Measurements from ENCODE around the gene SSX2. TPM values are rescaled to one million over a fixed set of nuclear protein-coding genes. Genes with fewer than 3 reads are reported as not detected.
"Not testable (repeated sequence)": the region's sequence is repeated elsewhere in the genome, so short reads cannot be mapped to it uniquely, and the experiment has no call there.

The SSX2 gene, protein sequence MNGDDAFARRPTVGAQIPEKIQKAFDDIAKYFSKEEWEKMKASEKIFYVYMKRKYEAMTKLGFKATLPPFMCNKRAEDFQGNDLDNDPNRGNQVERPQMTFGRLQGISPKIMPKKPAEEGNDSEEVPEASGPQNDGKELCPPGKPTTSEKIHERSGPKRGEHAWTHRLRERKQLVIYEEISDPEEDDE
- total RNA-seq (not detected), polyA plus RNA-seq (not detected)
- long read RNA-seq, donor 1, result 0 reads
- long read RNA-seq, donor 2, result 0 reads
- long read RNA-seq, donor 3, result 0 reads
- long read RNA-seq, donor 4, result 0 reads
- long read RNA-seq, donor 5, result 0 reads
- long read RNA-seq, donor 6, result 0 reads
- long read RNA-seq, donor 7, result 0 reads
- long read RNA-seq, donor 8, result 0 reads
- long read RNA-seq, donor 9, result 0 reads
- long read RNA-seq, donor 10, result 0 reads

- DNase-seq; intact Hi-C loops (cut with DNase I; ENCODE audit: low total_unique reads); H3K4me1 ChIP-seq; H3K27ac ChIP-seq; H3K27me3 ChIP-seq; H3K36me3 ChIP-seq; H3K4me3 ChIP-seq; H3K9me3 ChIP-seq: not testable (repeated sequence)
- WGBS, 5 donors, result no CpG with 5 or more reads among the region's 13 CpGs
These were observed at the start of gene SSX2 for GRCh38 chrX:52707078-52707477. SSX2 (minus strand) TSS chrX:52707178; CDS start chrX:52705749, 1,429 bp downstream.

GRCh38 chrX:52750952-52751351, 44.0 kb upstream of the SSX2 start, which contains the start of gene SSX2B:
SSX2B (plus strand) TSS chrX:52751252; CDS start chrX:52752681, 1,429 bp downstream.
- H3K36me3 ChIP-seq; intact Hi-C loops (cut with DNase I; ENCODE audit: low total_unique reads); H3K27me3 ChIP-seq; H3K4me1 ChIP-seq; H3K27ac ChIP-seq; H3K4me3 ChIP-seq; DNase-seq; H3K9me3 ChIP-seq: not testable (repeated sequence)
- WGBS, 5 donors, result no CpG with 5 or more reads among the region's 13 CpGs

- H3K36me3 ChIP-seq; H3K27ac ChIP-seq; H3K4me1 ChIP-seq; H3K27me3 ChIP-seq; H3K9me3 ChIP-seq; H3K4me3 ChIP-seq; intact Hi-C loops (cut with DNase I; ENCODE audit: low total_unique reads); DNase-seq: not testable (repeated sequence)
- 100% methylated on average over 1 of the region's 4 CpGs; no CpG with 5 or more reads in 3 of the 5 donors for WGBS, 5 donors
These were observed 14.9 kb downstream of the SSX2 start for GRCh38 chrX:52692034-52692433.

GRCh38 chrX:52662218-52662617, 44.8 kb downstream of the SSX2 start:
- H3K27ac ChIP-seq; H3K9me3 ChIP-seq; H3K4me3 ChIP-seq; intact Hi-C loops (cut with DNase I; ENCODE audit: low total_unique reads); H3K27me3 ChIP-seq; DNase-seq; H3K36me3 ChIP-seq; H3K4me1 ChIP-seq: not testable (repeated sequence)
- 84 to 100% (median 93%) methylated on average over 1 to 2 of the region's 2 CpGs for WGBS, 5 donors

GRCh38 chrX:52655475-52655874, 51.5 kb downstream of the SSX2 start:
- DNase-seq; H3K4me3 ChIP-seq; H3K27me3 ChIP-seq; intact Hi-C loops (cut with DNase I; ENCODE audit: low total_unique reads); H3K36me3 ChIP-seq; H3K9me3 ChIP-seq; H3K27ac ChIP-seq; H3K4me1 ChIP-seq: not testable (repeated sequence)
- 84 to 95% (median 93%) methylated on average over 7 to 8 of the region's 8 CpGs for WGBS, 5 donors

GRCh38 chrX:52654800-52655199, 52.2 kb downstream of the SSX2 start, which contains the start of gene SSX7:
SSX7 (minus strand) TSS chrX:52654900; CDS start chrX:52653472, 1,428 bp downstream.
- H3K4me3 ChIP-seq; H3K27me3 ChIP-seq; DNase-seq; H3K9me3 ChIP-seq; H3K27ac ChIP-seq; H3K4me1 ChIP-seq; H3K36me3 ChIP-seq; intact Hi-C loops (cut with DNase I; ENCODE audit: low total_unique reads): not testable (repeated sequence)
- 81 to 90% (median 84%) methylated on average over 8 to 9 of the region's 9 CpGs for WGBS, 5 donors

DNA sequence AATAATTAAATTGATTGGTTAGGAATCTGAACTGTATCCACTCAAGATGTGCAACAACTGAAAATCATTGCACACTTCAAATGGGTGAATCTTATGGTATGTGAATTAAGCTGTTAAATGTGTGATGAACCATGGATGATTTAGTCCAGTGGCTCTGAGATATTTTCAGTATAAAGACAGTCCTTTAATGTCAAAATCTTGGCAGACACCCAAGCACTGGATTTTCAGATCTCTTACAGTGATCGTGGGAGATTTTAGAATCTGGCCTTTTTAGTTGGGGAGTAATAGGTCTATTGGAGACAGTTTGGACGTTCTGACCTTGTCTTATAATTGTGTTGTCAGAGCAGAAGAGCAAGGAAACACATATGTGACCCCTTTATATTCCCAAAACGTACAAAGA, 56.3 kb downstream of the SSX2 start:
- DNase-seq; intact Hi-C loops (cut with DNase I; ENCODE audit: low total_unique reads): not testable (repeated sequence)

GRCh38 chrX:52648956-52649355, 58.0 kb downstream of the SSX2 start:
- H3K27ac ChIP-seq; intact Hi-C loops (cut with DNase I; ENCODE audit: low total_unique reads); H3K4me3 ChIP-seq; H3K9me3 ChIP-seq; H3K36me3 ChIP-seq; H3K4me1 ChIP-seq; DNase-seq; H3K27me3 ChIP-seq: not testable (repeated sequence)
- 80 to 91% (median 90%) methylated on average over 4 to 7 of the region's 7 CpGs for WGBS, 5 donors

More for the DNA sequence above, 56.3 kb downstream of the SSX2 start:
- not testable (repeated sequence) for H3K27ac ChIP-seq, H3K4me1 ChIP-seq, H3K4me3 ChIP-seq, H3K36me3 ChIP-seq, H3K27me3 ChIP-seq, H3K9me3 ChIP-seq
- 41 to 64% (median 48%) methylated on average over 3 of the region's 3 CpGs for WGBS, 5 donors

Small RNAs within 50 kb of the gene (small RNA-seq; reads per million reads assigned to genes)
- gene AC244505.3 (0 reads per million in 4 donors), gene AC244505.5 (0 reads per million in 4 donors), gene AL450023.3 (0 reads per million in 4 donors), gene RNA5SP504 (0 to 0.15 (median 0) reads per million in 4 donors)

Other genes starting within 250 kb of the SSX2 start
- gene XAGE1A, start 211.4 kb downstream of the SSX2 start, total RNA-seq, result not detected
- not detected for gene XAGE1A, start 211.4 kb downstream of the SSX2 start, polyA plus RNA-seq
- not detected for gene XAGE1B, start 190.1 kb downstream of the SSX2 start, total RNA-seq
- gene XAGE1B, start 190.1 kb downstream of the SSX2 start, polyA plus RNA-seq, result not detected
- not detected for gene SSX7, start 52.3 kb downstream of the SSX2 start, total RNA-seq
- gene SSX7, start 52.3 kb downstream of the SSX2 start, polyA plus RNA-seq, result not detected
- gene SSX2B, start 44.1 kb upstream of the SSX2 start, total RNA-seq, result not detected
- gene SSX2B, start 44.1 kb upstream of the SSX2 start, polyA plus RNA-seq, result not detected
- not detected for gene SPANXN5, start 90.2 kb upstream of the SSX2 start, total RNA-seq
- gene SPANXN5, start 90.2 kb upstream of the SSX2 start, polyA plus RNA-seq, result not detected
- gene XAGE5, start 104.1 kb upstream of the SSX2 start, total RNA-seq, result not detected
- gene XAGE5, start 104.1 kb upstream of the SSX2 start, polyA plus RNA-seq, result not detected
- not detected for gene XAGE3, start 160.9 kb upstream of the SSX2 start, total RNA-seq
- gene XAGE3, start 160.9 kb upstream of the SSX2 start, polyA plus RNA-seq, result not detected
- 10 to 100 TPM; 11.7 to 28.6 (median 19.4) TPM for gene FAM156B, start 190.2 kb upstream of the SSX2 start, total RNA-seq
- 10 to 100 TPM in 2 of 3 donors, 1 to 10 TPM in 1; 6.0 to 39.5 (median 19.1) TPM for gene FAM156B, start 190.2 kb upstream of the SSX2 start, polyA plus RNA-seq

Data from stomach (tissue), 19 donors.